SK-N-SH treated with all-trans-retinoic acid at 6 μM for 48 hours (cell line): Measurements from ENCODE around the gene TANC1.
A peak's percentile ranks its signal among the peaks of the same experiment; 100 is the strongest.

Experiments
- ATAC-seq: fragments of 200-7000 bp; cut with Tn5 transposase; 3 replicates; pipeline ENCODE4 v1.9.1; 2020; ENCODE audit warnings: mild to moderate bottlenecking, moderate library complexity
- ARNTL ChIP-seq: fragments of 450-650 bp; formaldehyde crosslinking; IDR thresholded peaks from 2 replicates; pipeline ENCODE4 v1.5.0; 2020; ENCODE audit warnings: low read depth, mild to moderate bottlenecking, moderate library complexity, borderline replicate concordance
- BACH2 ChIP-seq: fragments of 250-450 bp; sonication (Bioruptor Pico); IDR thresholded peaks from 2 replicates; pipeline ENCODE4 v1.9.0; 2021; ENCODE audit warnings: mild to moderate bottlenecking, borderline replicate concordance
- CREB5 ChIP-seq: fragments of 250-450 bp; sonication (Bioruptor Pico); IDR thresholded peaks from 2 replicates; pipeline ENCODE4 v1.5.1; 2020; ENCODE audit warnings: low read depth, mild to moderate bottlenecking, moderate library complexity
- CSDC2 ChIP-seq: fragments of 250-450 bp; sonication (Bioruptor Pico); IDR thresholded peaks from 2 replicates; pipeline ENCODE4 v1.5.0; 2020; ENCODE audit warnings: mild to moderate bottlenecking, moderate library complexity
- CSRNP3 ChIP-seq: fragments of 250-450 bp; sonication (Bioruptor Pico); IDR thresholded peaks from 2 replicates; pipeline ENCODE4 v1.5.1; 2021; ENCODE audit warnings: mild to moderate bottlenecking, moderate library complexity
- ESRRG ChIP-seq: fragments of 250-450 bp; sonication (Bioruptor Pico); IDR thresholded peaks from 2 replicates; pipeline ENCODE4 v1.6.1; 2021; ENCODE audit warnings: mild to moderate bottlenecking
- GLIS3 ChIP-seq: fragments of 250-450 bp; sonication (Bioruptor Pico); IDR thresholded peaks from 2 replicates; pipeline ENCODE4 v1.5.0; 2020; ENCODE audit warnings: mild to moderate bottlenecking, moderate library complexity
- ISL1 ChIP-seq: fragments of 250-450 bp; sonication (Bioruptor Pico); IDR thresholded peaks from 2 replicates; pipeline ENCODE4 v2.1.2; 2022; ENCODE audit warnings: mild to moderate bottlenecking, moderate library complexity
- OSR1 ChIP-seq: fragments of 250-450 bp; sonication (Bioruptor Pico); IDR thresholded peaks from 2 replicates; pipeline ENCODE4 v1.8.0; 2022; ENCODE audit warnings: moderate library complexity, mild to moderate bottlenecking, inconsistent platforms
- PPARA ChIP-seq: fragments of 250-450 bp; sonication (Bioruptor Pico); IDR thresholded peaks from 2 replicates; pipeline ENCODE4 v1.5.0; 2020; ENCODE audit warnings: mild to moderate bottlenecking, borderline replicate concordance
- RARB ChIP-seq: fragments of 250-450 bp; sonication (Bioruptor Pico); IDR thresholded peaks from 2 replicates; pipeline ENCODE4 v1.8.0; 2021; ENCODE audit warnings: mild to moderate bottlenecking, moderate library complexity
- SNAI2 ChIP-seq: fragments of 250-450 bp; sonication (Bioruptor Pico); IDR thresholded peaks from 2 replicates; pipeline ENCODE4 v1.5.0; 2020; ENCODE audit warnings: mild to moderate bottlenecking, moderate library complexity
- TCF4 ChIP-seq: fragments of 250-450 bp; sonication (Bioruptor Pico); IDR thresholded peaks from 2 replicates; pipeline ENCODE4 v1.8.0; 2021; ENCODE audit warnings: mild to moderate bottlenecking, moderate library complexity, borderline replicate concordance
- TOX ChIP-seq: fragments of 250-450 bp; sonication (Bioruptor Pico); IDR thresholded peaks from 2 replicates; pipeline ENCODE4 v1.8.0; 2021; ENCODE audit warnings: mild to moderate bottlenecking, moderate library complexity, borderline replicate concordance
- ZC3H10 ChIP-seq: fragments of 250-450 bp; sonication (Bioruptor Pico); IDR thresholded peaks from 2 replicates; pipeline ENCODE4 v1.5.1; 2021; ENCODE audit warnings: mild to moderate bottlenecking, moderate library complexity
- ZFP3 ChIP-seq: fragments of 250-450 bp; sonication (Bioruptor Pico); IDR thresholded peaks from 2 replicates; pipeline ENCODE4 v1.5.0; 2020; ENCODE audit warnings: mild to moderate bottlenecking, moderate library complexity
- ZFP30 ChIP-seq: fragments of 450-650 bp; formaldehyde crosslinking; IDR thresholded peaks from 2 replicates; pipeline ENCODE4 v1.5.0; 2022; ENCODE audit warnings: mild to moderate bottlenecking, moderate library complexity
- ZNF565 ChIP-seq: fragments of 450-650 bp; formaldehyde crosslinking; conservative IDR thresholded peaks from 2 replicates; pipeline ENCODE4 v1.5.0; 2020; ENCODE audit warnings: low read depth, mild to moderate bottlenecking, moderate library complexity
- ZNF70 ChIP-seq: fragments of 450-650 bp; formaldehyde crosslinking; IDR thresholded peaks from 2 replicates; pipeline ENCODE4 v1.5.0; 2020; ENCODE audit warnings: mild to moderate bottlenecking, moderate library complexity
- ZNF8 ChIP-seq: fragments of 450-650 bp; formaldehyde crosslinking; IDR thresholded peaks from 2 replicates; pipeline ENCODE4 v1.5.0; 2020; ENCODE audit warnings: mild to moderate bottlenecking, moderate library complexity
- TF ChIP-seq, protein P1 (sequence below): fragments of 250-450 bp; sonication (Bioruptor Pico); IDR thresholded peaks from 2 replicates; pipeline ENCODE4 v1.8.0; 2020; ENCODE audit warnings: mild to moderate bottlenecking, moderate library complexity, borderline replicate concordance
- TF ChIP-seq, protein P2 (sequence below): fragments of 250-450 bp; sonication (Bioruptor Pico); IDR thresholded peaks from 2 replicates; pipeline ENCODE4 v1.8.0; 2021; ENCODE audit warnings: low read depth, mild to moderate bottlenecking, moderate library complexity, borderline replicate concordance

Gene TANC1

GRCh38 chr2:158968396-158969161 lies at the start of gene TANC1:
TSS of gene TANC1 (plus strand) at chr2:158968640. CDS start at chr2:159065911, 97,271 bp downstream.
- no peak for TF ChIP-seq ISL1 (CRISPR knock-in tag)
- no peak for TF ChIP-seq CSDC2 (CRISPR knock-in tag)
- TF ChIP-seq ZFP3: no peak
- TF ChIP-seq, protein P1, sequence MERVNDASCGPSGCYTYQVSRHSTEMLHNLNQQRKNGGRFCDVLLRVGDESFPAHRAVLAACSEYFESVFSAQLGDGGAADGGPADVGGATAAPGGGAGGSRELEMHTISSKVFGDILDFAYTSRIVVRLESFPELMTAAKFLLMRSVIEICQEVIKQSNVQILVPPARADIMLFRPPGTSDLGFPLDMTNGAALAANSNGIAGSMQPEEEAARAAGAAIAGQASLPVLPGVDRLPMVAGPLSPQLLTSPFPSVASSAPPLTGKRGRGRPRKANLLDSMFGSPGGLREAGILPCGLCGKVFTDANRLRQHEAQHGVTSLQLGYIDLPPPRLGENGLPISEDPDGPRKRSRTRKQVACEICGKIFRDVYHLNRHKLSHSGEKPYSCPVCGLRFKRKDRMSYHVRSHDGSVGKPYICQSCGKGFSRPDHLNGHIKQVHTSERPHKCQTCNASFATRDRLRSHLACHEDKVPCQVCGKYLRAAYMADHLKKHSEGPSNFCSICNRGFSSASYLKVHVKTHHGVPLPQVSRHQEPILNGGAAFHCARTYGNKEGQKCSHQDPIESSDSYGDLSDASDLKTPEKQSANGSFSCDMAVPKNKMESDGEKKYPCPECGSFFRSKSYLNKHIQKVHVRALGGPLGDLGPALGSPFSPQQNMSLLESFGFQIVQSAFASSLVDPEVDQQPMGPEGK (CRISPR knock-in tag): no peak
- no peak for TF ChIP-seq BACH2 (CRISPR knock-in tag)
- no peak for TF ChIP-seq ARNTL (CRISPR knock-in tag)
- no peak for TF ChIP-seq CSRNP3 (CRISPR knock-in tag)
- 0 out of 2 replicates have a peak, but pooled peaks have one; percentile 9 for TF ChIP-seq ZFP30 (CRISPR knock-in tag)
- ATAC-seq: peak; percentile 88

DNA sequence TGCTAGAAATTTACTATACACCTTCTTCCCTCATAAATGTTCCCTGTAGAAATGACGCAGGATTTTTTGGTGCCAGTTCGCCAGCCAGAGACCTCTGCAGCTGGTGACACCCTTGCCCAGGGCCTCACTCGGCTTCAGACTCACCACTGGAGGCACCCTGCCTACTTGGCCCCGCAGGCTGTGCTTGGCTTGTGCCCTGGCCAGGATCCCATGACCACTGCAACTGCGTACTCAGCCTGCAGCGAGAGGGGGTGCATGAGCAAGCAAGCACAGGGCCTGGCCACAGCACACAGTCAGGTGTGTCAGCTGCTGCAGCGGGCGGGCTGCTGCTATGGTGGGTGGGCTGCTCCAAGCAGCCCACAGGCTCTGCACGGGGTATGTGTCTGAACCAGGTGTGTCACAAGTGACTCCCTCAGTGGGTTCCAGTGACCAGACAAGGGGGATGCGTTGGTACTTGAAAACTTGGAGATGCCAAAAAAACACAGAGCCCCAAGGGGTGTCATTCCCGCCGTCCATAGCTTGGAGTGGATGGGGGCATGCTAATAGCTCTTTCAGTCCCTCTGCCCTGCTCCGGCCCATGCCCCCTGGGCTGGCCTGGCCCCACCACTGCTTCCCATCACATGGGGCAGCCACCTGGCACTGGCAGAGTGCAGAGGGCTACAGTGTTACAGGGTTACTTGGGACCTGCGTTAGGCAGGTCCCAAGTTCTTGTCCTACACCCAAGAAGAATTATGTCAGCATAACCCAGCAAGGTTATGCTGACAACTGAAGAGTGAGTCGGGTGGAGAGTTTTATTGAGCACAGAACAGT lies 46.6 kb upstream of the TANC1 start:
- no peak for TF ChIP-seq OSR1 (CRISPR knock-in tag)
- no peak for TF ChIP-seq SNAI2 (CRISPR knock-in tag)
- no peak for TF ChIP-seq GLIS3
- TF ChIP-seq ISL1 (CRISPR knock-in tag): no peak
- TF ChIP-seq TCF4: no peak
- TF ChIP-seq RARB (CRISPR knock-in tag): no peak
- TF ChIP-seq ZFP3: no peak
- no peak for TF ChIP-seq PPARA (CRISPR knock-in tag)
- TF ChIP-seq ESRRG (CRISPR knock-in tag): no peak
- no peak for TF ChIP-seq ZC3H10
- TF ChIP-seq ARNTL (CRISPR knock-in tag): no peak
- TF ChIP-seq ZNF70 (CRISPR knock-in tag): no peak
- no peak for TF ChIP-seq BACH2 (CRISPR knock-in tag)
- TF ChIP-seq ZFP30 (CRISPR knock-in tag): no peak
- TF ChIP-seq, protein P1 (CRISPR knock-in tag): no peak
- no peak for TF ChIP-seq CSRNP3 (CRISPR knock-in tag)
- no peak for TF ChIP-seq TOX (CRISPR knock-in tag)
- no peak for TF ChIP-seq ZNF565 (CRISPR knock-in tag)
- TF ChIP-seq ZNF8: no peak
- TF ChIP-seq CSDC2 (CRISPR knock-in tag): no peak
- TF ChIP-seq, all 23 proteins: peak for 0
- no peak for ATAC-seq

GRCh38 chr2:158922601-158923000 lies 45.8 kb upstream of the TANC1 start:
- ATAC-seq: peak; percentile 60
- TF ChIP-seq CSRNP3 (CRISPR knock-in tag) (no peak), CSDC2 (CRISPR knock-in tag) (no peak), ZC3H10 (no peak), RARB (CRISPR knock-in tag) (no peak), ZNF70 (CRISPR knock-in tag) (no peak), ZNF8 (no peak), BACH2 (CRISPR knock-in tag) (no peak), CREB5 (CRISPR knock-in tag) (no peak)
- TF ChIP-seq, protein P2, sequence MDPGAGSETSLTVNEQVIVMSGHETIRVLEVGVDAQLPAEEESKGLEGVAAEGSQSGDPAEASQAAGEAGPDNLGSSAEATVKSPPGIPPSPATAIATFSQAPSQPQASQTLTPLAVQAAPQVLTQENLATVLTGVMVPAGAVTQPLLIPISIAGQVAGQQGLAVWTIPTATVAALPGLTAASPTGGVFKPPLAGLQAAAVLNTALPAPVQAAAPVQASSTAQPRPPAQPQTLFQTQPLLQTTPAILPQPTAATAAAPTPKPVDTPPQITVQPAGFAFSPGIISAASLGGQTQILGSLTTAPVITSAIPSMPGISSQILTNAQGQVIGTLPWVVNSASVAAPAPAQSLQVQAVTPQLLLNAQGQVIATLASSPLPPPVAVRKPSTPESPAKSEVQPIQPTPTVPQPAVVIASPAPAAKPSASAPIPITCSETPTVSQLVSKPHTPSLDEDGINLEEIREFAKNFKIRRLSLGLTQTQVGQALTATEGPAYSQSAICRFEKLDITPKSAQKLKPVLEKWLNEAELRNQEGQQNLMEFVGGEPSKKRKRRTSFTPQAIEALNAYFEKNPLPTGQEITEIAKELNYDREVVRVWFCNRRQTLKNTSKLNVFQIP: no peak
